ENCODE measurements around the gene TRAPPC13.
"Not testable (repeated sequence)": the region's sequence is repeated elsewhere in the genome, so short reads cannot be mapped to it uniquely, and the experiment has no call there.

TRAPPC13 gene

GRCh38 chr5:65624571-65625555 lies at the start of gene TRAPPC13, which contains the start of gene SHLD3:
Gene TRAPPC13 (plus strand): TSS chr5:65625027. CDS start chr5:65625061, 34 bp downstream.
Gene SHLD3 (plus strand): TSS chr5:65625027. CDS start chr5:65629588, 4,561 bp downstream.
- peak; percentile 76 for DNase-seq

- DNase-seq, result no peak
Observed at GRCh38 chr5:65577141-65577540, 47.7 kb upstream of the TRAPPC13 start.

- no peak for DNase-seq
Observed at GRCh38 chr5:65588694-65589093, 36.1 kb upstream of the TRAPPC13 start.

- not testable (repeated sequence) for DNase-seq
Observed at GRCh38 chr5:65601761-65602160, 23.1 kb upstream of the TRAPPC13 start.

- no peak for DNase-seq
Observed at GRCh38 chr5:65611524-65611923, 13.3 kb upstream of the TRAPPC13 start.

- DNase-seq, result no peak
Observed at GRCh38 chr5:65612298-65612907, 12.4 kb upstream of the TRAPPC13 start.

GRCh38 chr5:65620021-65620420 lies 4.8 kb upstream of the TRAPPC13 start:
- DNase-seq, result no peak

- not testable (repeated sequence) for DNase-seq
Observed at GRCh38 chr5:65621961-65622360, 2.9 kb upstream of the TRAPPC13 start.

GRCh38 chr5:65623482-65623881 lies 1.3 kb upstream of the TRAPPC13 start:
- DNase-seq, result no peak

- DNase-seq, result peak; percentile 88
Observed at GRCh38 chr5:65624025-65624570, 729 bp upstream of the TRAPPC13 start, which contains the start of gene TRIM23. Gene TRIM23 (minus strand): TSS chr5:65624333. CDS start chr5:65624274, 59 bp downstream.

- DNase-seq, result no peak
Observed at GRCh38 chr5:65625743-65626142, 916 bp downstream of the TRAPPC13 start.

GRCh38 chr5:65630981-65631380 lies 6.2 kb downstream of the TRAPPC13 start:
- DNase-seq, result no peak

- DNase-seq, result no peak
Observed at GRCh38 chr5:65640240-65640639, 15.4 kb downstream of the TRAPPC13 start.

- no peak for DNase-seq
Observed at GRCh38 chr5:65646938-65647337, 22.1 kb downstream of the TRAPPC13 start.

GRCh38 chr5:65647941-65648340 lies 23.1 kb downstream of the TRAPPC13 start:
- no peak for DNase-seq

GRCh38 chr5:65651144-65651543 lies 26.3 kb downstream of the TRAPPC13 start:
- no peak for DNase-seq

GRCh38 chr5:65654713-65655112 lies 29.9 kb downstream of the TRAPPC13 start:
- no peak for DNase-seq

- DNase-seq, result no peak
Observed at GRCh38 chr5:65663804-65664521, 39.1 kb downstream of the TRAPPC13 start.

GRCh38 chr5:65668696-65669095 lies 43.9 kb downstream of the TRAPPC13 start:
- no peak for DNase-seq

- DNase-seq, result no peak
Observed at GRCh38 chr5:65672796-65673195, 48.0 kb downstream of the TRAPPC13 start.

GRCh38 chr5:65674749-65675148 lies 49.9 kb downstream of the TRAPPC13 start:
- DNase-seq, result no peak

GRCh38 chr5:65676056-65676455 lies 51.2 kb downstream of the TRAPPC13 start:
- not testable (repeated sequence) for DNase-seq

- no peak for DNase-seq
Observed at GRCh38 chr5:65682148-65682547, 57.3 kb downstream of the TRAPPC13 start.
